Psoas muscle (tissue), 8 donors: ENCODE results near the gene FUT6. TPM values are rescaled to one million over a fixed set of nuclear protein-coding genes. Genes with fewer than 3 reads are reported as not detected.

Source experiments
- ATAC-seq, 4 donors: fragments of 200-7000 bp; cut with Tn5 transposase; one replicate each; pipeline ENCODE4 v1.9.1; 2020; ENCODE audit warnings: moderate library complexity in 3 of 4, mild to moderate bottlenecking in 2 of 4
- DNase-seq, 2 donors: peaks; one replicate each; pipeline ENCODE4 v3.0.0-alpha.2; 2020
- H3K27ac ChIP-seq: fragments of 200-600 bp; one replicate; pipeline ENCODE4 v1.8.0; 2022
- H3K27me3 ChIP-seq, 3 donors: fragments of 200-600 bp in 1 of 3; one replicate each; pipeline versions ENCODE4 v1.6.1 to v1.8.0; 2013 to 2022; ENCODE audit warnings: low read length in 2 of 3, mild to moderate bottlenecking in 2 of 3, moderate library complexity in 1 of 3; ENCODE audit not compliant: insufficient read depth in 3 of 3
- H3K36me3 ChIP-seq, 2 donors: fragments of 200-600 bp in 1 of 2; one replicate each; pipeline versions ENCODE4 v1.6.1 to v1.8.0; 2013 to 2022; ENCODE audit warnings: low read depth in 1 of 2, mild to moderate bottlenecking in 1 of 2, moderate library complexity in 1 of 2; ENCODE audit not compliant: insufficient read depth in 1 of 2
- H3K4me1 ChIP-seq: fragments of 200-600 bp; one replicate; pipeline ENCODE4 v1.8.0; 2022
- H3K4me3 ChIP-seq: fragments of 200-600 bp; one replicate; pipeline ENCODE4 v1.8.0; 2022; ENCODE audit warnings: mild to moderate bottlenecking
- H3K9me3 ChIP-seq: fragments of 200-600 bp; one replicate; pipeline ENCODE4 v1.8.0; 2022
- CTCF ChIP-seq: fragments of 200-600 bp; IDR thresholded peaks from one replicate; pipeline ENCODE4 v1.8.0; 2022; ENCODE audit warnings: antibody characterized with exemption
- WGBS, 3 donors: extraction: QIAGEN DNeasy Blood & Tissue Kit; methylation state at CpG; one replicate each; pipeline versions ENCODE4 v1.1.6 to v1.1.7; 2013; 5-methylcytosine and 5-hydroxymethylcytosine counted together
- intact Hi-C, 2 donors: fragments of 100-400 bp; cut with DNase I; formaldehyde crosslinking; loops; one replicate each; pipeline versions ENCODE4 v1.11.0 to v1.14.2; 2022
- polyA plus RNA-seq, 3 donors: library from polyadenylated mRNA; stranded (reverse); fragments of 200-250 nt; gene quantifications; one replicate each; pipeline ENCODE4 v1.2.3, GENCODE V29; 2013
- total RNA-seq, 4 donors: library from RNA; stranded (reverse); fragmentation: NEBNext Ultra II Directional in 2 of 4; extraction: Animal tissue kit (Norgen Biotek cat#: 25700) in 2 of 4; gene quantifications; one replicate each; pipeline versions ENCODE4 v1.2.1 to v1.2.4, GENCODE V29; 2021 to 2023
- donor health status: healthy with polysubstance abuse.
- donor health status: DM: no; HTN: no; CAD: no; lungs with moderate emphysema.
- donor health status: Bipolar disorder and iron deficiency.
- donor health status: healthy.
- donor health status: DM: yes; HTN: yes; CAD: no.
- donor health status: DM: no; HTN: no; CAD: no.
- donor health status: DM: no; HTN: no; CAD: no.
- donor health status: DM: yes; HTN: yes; CAD: no.

FUT6 gene
- total and polyA plus RNA-seq, 7 donors = 0.03 TPM; not detected in 5

- H3K27ac ChIP-seq = no peak overlapping the region
- no peak overlapping the region for H3K4me3 ChIP-seq
- intact Hi-C loops = no loop called here
- peaks cover 0 to 72% (median 24%) of the 10 kb centered on the region in 3 donors for H3K27me3 ChIP-seq
- DNase-seq = no peak
- WGBS, 3 donors = 75 to 81% (median 77%) methylated on average over 30 of the region's 30 CpGs
- H3K9me3 ChIP-seq = no peaks in the 10 kb centered on the region
- ATAC-seq = no peak
- H3K36me3 ChIP-seq = no peaks in the 10 kb centered on the region
- no peak for TF ChIP-seq CTCF
- H3K4me1 ChIP-seq = no peaks in the 10 kb centered on the region
Measured at GRCh38 chr19:5823579-5824281, 15.8 kb downstream of the FUT6 start.

GRCh38 chr19:5822181-5822844, 17.2 kb downstream of the FUT6 start:
- WGBS, 3 donors = 41 to 49% (median 43%) methylated on average over 30 of the region's 30 CpGs
- no peak for DNase-seq
- Histone ChIP-seq H3K27ac (no peak overlapping the region), H3K9me3 (no peaks in the 10 kb centered on the region), H3K4me1 (no peaks in the 10 kb centered on the region), H3K4me3 (no peak overlapping the region), H3K36me3 (no peaks in the 10 kb centered on the region), H3K27me3 (peaks cover 0 to 59% (median 13%) of the 10 kb centered on the region in 3 donors)
- no peak for TF ChIP-seq CTCF
- intact Hi-C loops = no loop called here
- ATAC-seq = no peak

DNA sequence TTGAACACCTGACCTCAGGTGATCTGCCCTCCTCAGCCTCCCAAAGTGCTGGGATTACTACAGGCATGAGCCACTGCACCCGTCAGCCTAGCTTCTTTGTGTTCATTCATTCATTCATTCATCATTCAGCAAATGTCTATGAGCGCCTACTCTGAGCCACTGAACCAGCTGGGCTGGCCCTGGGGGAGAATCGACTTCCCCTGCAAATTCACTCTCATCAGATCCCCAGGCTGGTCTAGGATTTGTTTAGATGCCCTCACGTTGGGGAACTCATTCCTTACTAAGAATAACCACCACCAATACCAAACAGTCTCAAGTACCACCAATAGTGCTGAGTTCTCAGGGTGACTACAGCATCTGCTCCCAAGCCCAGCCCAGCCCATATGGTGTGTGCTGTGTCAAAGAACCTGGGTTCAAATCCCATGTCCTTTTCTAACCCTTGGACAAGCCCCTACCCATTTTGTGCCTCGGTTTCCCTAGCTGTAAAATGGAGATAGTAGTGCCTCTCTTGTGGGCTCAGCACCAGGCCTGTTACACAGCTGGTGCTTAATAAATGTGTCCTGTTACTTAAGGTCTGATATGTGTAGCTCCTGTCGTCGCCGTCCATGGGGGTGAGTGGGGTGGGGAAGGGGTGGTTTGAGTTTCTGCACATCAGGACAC, 17.9 kb downstream of the FUT6 start:
- intact Hi-C loops = no loop called here
- no peaks in the 10 kb centered on the region for H3K9me3 ChIP-seq
- H3K27ac ChIP-seq = no peak overlapping the region
- H3K27me3 ChIP-seq = peaks cover 0 to 52% (median 7%) of the 10 kb centered on the region in 3 donors
- DNase-seq (no peak), ATAC-seq (no peak)
- no peaks in the 10 kb centered on the region for H3K4me1 ChIP-seq
- H3K4me3 ChIP-seq = no peak overlapping the region
- no peak for TF ChIP-seq CTCF
- 49 to 58% (median 54%) methylated on average over 8 of the region's 8 CpGs for WGBS, 3 donors
- H3K36me3 ChIP-seq = no peaks in the 10 kb centered on the region

GRCh38 chr19:5820785-5821184, 18.7 kb downstream of the FUT6 start:
- TF ChIP-seq CTCF = no peak
- WGBS, 3 donors = 42 to 53% (median 51%) methylated on average over 6 of the region's 6 CpGs
- Histone ChIP-seq H3K27me3 (peaks cover 0 to 49% (median 5%) of the 10 kb centered on the region in 3 donors), H3K27ac (no peak overlapping the region), H3K4me1 (no peaks in the 10 kb centered on the region), H3K9me3 (no peaks in the 10 kb centered on the region), H3K36me3 (no peaks in the 10 kb centered on the region), H3K4me3 (no peak overlapping the region)
- intact Hi-C loops = no loop called here
- ATAC-seq (no peak), DNase-seq (no peak)
